ENCODE results near the gene TMEM258. TPM values are rescaled to one million over a fixed set of nuclear protein-coding genes. Genes with fewer than 3 reads are reported as not detected.

Gene TMEM258
- total and polyA plus RNA-seq, 3 donors from 2014 or later: 46.7 to 162 (median 55.6) TPM

- intact Hi-C loops (cut with DNase I; ENCODE audit: low total_unique reads): no loop called here
- DNase-seq: no peak
- TF ChIP-seq CTCF (IDR thresholded peaks at IDR 0.05) (no peak), POLR2A (IDR thresholded peaks at IDR 0.05) (no peak)
- WGBS, 2 donors: 88% methylated on average over 5 of the region's 5 CpGs; no CpG with 5 or more reads in 1 of the 2 donors
- Histone ChIP-seq H3K27ac (no peak overlapping the region), H3K4me3 (no peak overlapping the region), H3K9me3 (no peaks in the 10 kb centered on the region), H3K36me3 (ENCODE audit: low read depth, missing control alignments) (no peaks in the 10 kb centered on the region), H3K27me3 (no peaks in the 10 kb centered on the region), H3K4me1 (peaks cover 14% of the 10 kb centered on the region)
These were observed 10.8 kb downstream of the TMEM258 start for GRCh38 chr11:61781585-61781984.

- intact Hi-C loops (cut with DNase I; ENCODE audit: low total_unique reads): no loop called here
- H3K9me3 ChIP-seq: no peaks in the 10 kb centered on the region
- H3K27me3 ChIP-seq: no peaks in the 10 kb centered on the region
- no peak overlapping the region for H3K27ac ChIP-seq
- H3K4me1 ChIP-seq: peaks cover 18% of the 10 kb centered on the region
- H3K36me3 ChIP-seq (ENCODE audit: low read depth, missing control alignments): no peaks in the 10 kb centered on the region
- no peak for DNase-seq
- TF ChIP-seq POLR2A (IDR thresholded peaks at IDR 0.05) (no peak), CTCF (IDR thresholded peaks at IDR 0.05) (no peak)
- 90 to 92% methylated on average over 9 of the region's 9 CpGs for WGBS, 2 donors
- H3K4me3 ChIP-seq: no peak overlapping the region
These were observed 11.7 kb downstream of the TMEM258 start for GRCh38 chr11:61780581-61781162.

- Histone ChIP-seq H3K9me3 (no peaks in the 10 kb centered on the region), H3K4me1 (peaks cover 18% of the 10 kb centered on the region), H3K36me3 (ENCODE audit: low read depth, missing control alignments) (no peaks in the 10 kb centered on the region), H3K27ac (no peak overlapping the region), H3K27me3 (no peaks in the 10 kb centered on the region), H3K4me3 (no peak overlapping the region)
- intact Hi-C loops (cut with DNase I; ENCODE audit: low total_unique reads): no loop called here
- TF ChIP-seq POLR2A (IDR thresholded peaks at IDR 0.05) (no peak), CTCF (IDR thresholded peaks at IDR 0.05) (no peak)
- no peak for DNase-seq
- WGBS, 2 donors: 93 to 94% methylated on average over 9 to 14 of the region's 14 CpGs
These were observed 12.5 kb downstream of the TMEM258 start for GRCh38 chr11:61779666-61780525.

- no peak overlapping the region for H3K4me3 ChIP-seq
- peaks cover 18% of the 10 kb centered on the region for H3K4me1 ChIP-seq
- no peak overlapping the region for H3K27ac ChIP-seq
- H3K27me3 ChIP-seq: no peaks in the 10 kb centered on the region
- H3K9me3 ChIP-seq: no peaks in the 10 kb centered on the region
- no peak for DNase-seq
- WGBS, 2 donors: 90 to 92% methylated on average over 18 to 24 of the region's 24 CpGs
- intact Hi-C loops (cut with DNase I; ENCODE audit: low total_unique reads): no loop called here
- H3K36me3 ChIP-seq (ENCODE audit: low read depth, missing control alignments): no peaks in the 10 kb centered on the region
- TF ChIP-seq POLR2A (IDR thresholded peaks at IDR 0.05) (no peak), CTCF (IDR thresholded peaks at IDR 0.05) (no peak)
These were observed 13.3 kb downstream of the TMEM258 start for GRCh38 chr11:61778920-61779650.
